Measurements from ENCODE around the gene SCT.

The SCT gene

GRCh38 chr11:614021-614622 lies 12.9 kb downstream of the SCT start:
- no peak for TF ChIP-seq CREB1 (IDR thresholded peaks at IDR 0.05; ENCODE audit: low read depth)
- TF ChIP-seq YY1 (IDR thresholded peaks at IDR 0.05; ENCODE audit: low read depth) = no peak
- TF ChIP-seq MAX (IDR thresholded peaks at IDR 0.05) = no peak
- TF ChIP-seq RAD21 (IDR thresholded peaks at IDR 0.05; ENCODE audit: low read depth) = no peak
- TF ChIP-seq TAF1 (IDR thresholded peaks at IDR 0.05; ENCODE audit: low read depth) = no peak

GRCh38 chr11:613369-613968 lies 13.5 kb downstream of the SCT start:
- TF ChIP-seq EP300 (IDR thresholded peaks at IDR 0.05; ENCODE audit: borderline replicate concordance) (no peak), TCF12 (IDR thresholded peaks at IDR 0.05; ENCODE audit: low read depth) (no peak), REST (IDR thresholded peaks at IDR 0.05; ENCODE audit: low read depth) (no peak), CEBPB (IDR thresholded peaks at IDR 0.05) (no peak), MAX (IDR thresholded peaks at IDR 0.05) (no peak), USF1 (IDR thresholded peaks at IDR 0.05) (no peak), RAD21 (IDR thresholded peaks at IDR 0.05; ENCODE audit: low read depth) (no peak), CREB1 (IDR thresholded peaks at IDR 0.05; ENCODE audit: low read depth) (no peak), FOXM1 (IDR thresholded peaks at IDR 0.05; ENCODE audit: borderline replicate concordance, low read depth) (no peak), YY1 (IDR thresholded peaks at IDR 0.05; ENCODE audit: low read depth) (no peak), EGR1 (IDR thresholded peaks at IDR 0.05) (no peak), TAF1 (IDR thresholded peaks at IDR 0.05; ENCODE audit: low read depth) (no peak), TEAD4 (IDR thresholded peaks at IDR 0.05) (no peak), NFIC (IDR thresholded peaks at IDR 0.05) (no peak), ZBTB7A (IDR thresholded peaks at IDR 0.05; ENCODE audit: low read depth) (no peak)

- no peak for TF ChIP-seq NFIC (IDR thresholded peaks at IDR 0.05)
- peak; percentile 58; the same call in 1 of the 2 replicates for TF ChIP-seq MAX (IDR thresholded peaks at IDR 0.05)
- no peak for TF ChIP-seq USF1 (IDR thresholded peaks at IDR 0.05)
These were observed 14.1 kb downstream of the SCT start for GRCh38 chr11:612961-613300.

GRCh38 chr11:612201-612960 lies 14.6 kb downstream of the SCT start:
- no peak for TF ChIP-seq EP300 (IDR thresholded peaks at IDR 0.05; ENCODE audit: borderline replicate concordance)
- TF ChIP-seq NFIC (IDR thresholded peaks at IDR 0.05) = no peak
- no peak for TF ChIP-seq CREB1 (IDR thresholded peaks at IDR 0.05; ENCODE audit: low read depth)
- TF ChIP-seq TAF1 (IDR thresholded peaks at IDR 0.05; ENCODE audit: low read depth) = no peak
- no peak for TF ChIP-seq REST (IDR thresholded peaks at IDR 0.05; ENCODE audit: low read depth)
- no peak for TF ChIP-seq ZBTB7A (IDR thresholded peaks at IDR 0.05; ENCODE audit: low read depth)
- no peak; the same call in 1 of the 2 replicates for TF ChIP-seq TCF12 (IDR thresholded peaks at IDR 0.05; ENCODE audit: low read depth)
- TF ChIP-seq RAD21 (IDR thresholded peaks at IDR 0.05; ENCODE audit: low read depth) = no peak
- no peak for TF ChIP-seq TEAD4 (IDR thresholded peaks at IDR 0.05)
- no peak for TF ChIP-seq USF1 (IDR thresholded peaks at IDR 0.05)
- TF ChIP-seq MAX (IDR thresholded peaks at IDR 0.05) = no peak; the same call in 1 of the 2 replicates
- no peak for TF ChIP-seq EGR1 (IDR thresholded peaks at IDR 0.05)
- TF ChIP-seq YY1 (IDR thresholded peaks at IDR 0.05; ENCODE audit: low read depth) = no peak
- no peak for TF ChIP-seq FOXM1 (IDR thresholded peaks at IDR 0.05; ENCODE audit: borderline replicate concordance, low read depth)
- TF ChIP-seq CEBPB (IDR thresholded peaks at IDR 0.05) = no peak

All from Ishikawa (cell line).